Right atrium auricular region (tissue), 2 donors: ENCODE results near the gene RET. TPM values are rescaled to one million over a fixed set of nuclear protein-coding genes. Genes with fewer than 3 reads are reported as not detected.

Experiments
- DNase-seq: peaks from one replicate; pipeline ENCODE4 v3.0.0-alpha.2; 2019; ENCODE audit warnings: low spot score
- H3K27ac ChIP-seq, 2 donors: fragments of 200-600 bp; sonication (generic); 1 replicate in 1 of 2; 2 replicates in 1 of 2; pipeline ENCODE4 v1.5.1; 2016 to 2019
- H3K27me3 ChIP-seq, 2 donors: fragments of 200-600 bp; sonication (generic); one replicate each; pipeline versions ENCODE4 v1.5.1 to v1.6.0; 2017 to 2019
- H3K36me3 ChIP-seq: fragments of 200-600 bp; sonication (generic); one replicate; pipeline ENCODE4 v1.5.1; 2016
- H3K4me1 ChIP-seq, 2 donors: fragments of 200-600 bp; sonication (generic); one replicate each; pipeline versions ENCODE4 v1.5.1 to v1.6.0; 2017 to 2019
- H3K4me3 ChIP-seq, 2 donors: fragments of 200-600 bp; sonication (generic); 1 replicate in 1 of 2; 2 replicates in 1 of 2; pipeline ENCODE4 v1.5.1; 2017 to 2019; ENCODE audit warnings: mild to moderate bottlenecking in 1 of 2, moderate library complexity in 1 of 2
- H3K9me3 ChIP-seq, 2 donors: fragments of 200-600 bp; sonication (generic); one replicate each; pipeline ENCODE4 v1.5.1; 2019
- total RNA-seq, 2 donors: library from RNA; depleted of rRNA; stranded (reverse); fragments of >200 nt; gene quantifications; one replicate each; pipeline ENCODE4 v1.1.0, GENCODE V29; 2016
- TF ChIP-seq, protein P1 (sequence below), 2 donors: fragments of 200-600 bp; sonication (generic); IDR thresholded peaks; one replicate each; pipeline ENCODE4 v1.5.1; 2019; ENCODE audit warnings: antibody characterized with exemption in 2 of 2

Gene RET
- total RNA-seq, 2 donors from 2014 or later, result 0.12 to 0.44 TPM

- Histone ChIP-seq H3K27me3 (no peaks in the 10 kb centered on the region), H3K4me3 (no peak overlapping the region), H3K27ac (no peak overlapping the region), H3K4me1 (peaks cover 0 to 4% of the 10 kb centered on the region in 2 donors), H3K36me3 (no peaks in the 10 kb centered on the region), H3K9me3 (no peaks in the 10 kb centered on the region)
- TF ChIP-seq, protein P1, sequence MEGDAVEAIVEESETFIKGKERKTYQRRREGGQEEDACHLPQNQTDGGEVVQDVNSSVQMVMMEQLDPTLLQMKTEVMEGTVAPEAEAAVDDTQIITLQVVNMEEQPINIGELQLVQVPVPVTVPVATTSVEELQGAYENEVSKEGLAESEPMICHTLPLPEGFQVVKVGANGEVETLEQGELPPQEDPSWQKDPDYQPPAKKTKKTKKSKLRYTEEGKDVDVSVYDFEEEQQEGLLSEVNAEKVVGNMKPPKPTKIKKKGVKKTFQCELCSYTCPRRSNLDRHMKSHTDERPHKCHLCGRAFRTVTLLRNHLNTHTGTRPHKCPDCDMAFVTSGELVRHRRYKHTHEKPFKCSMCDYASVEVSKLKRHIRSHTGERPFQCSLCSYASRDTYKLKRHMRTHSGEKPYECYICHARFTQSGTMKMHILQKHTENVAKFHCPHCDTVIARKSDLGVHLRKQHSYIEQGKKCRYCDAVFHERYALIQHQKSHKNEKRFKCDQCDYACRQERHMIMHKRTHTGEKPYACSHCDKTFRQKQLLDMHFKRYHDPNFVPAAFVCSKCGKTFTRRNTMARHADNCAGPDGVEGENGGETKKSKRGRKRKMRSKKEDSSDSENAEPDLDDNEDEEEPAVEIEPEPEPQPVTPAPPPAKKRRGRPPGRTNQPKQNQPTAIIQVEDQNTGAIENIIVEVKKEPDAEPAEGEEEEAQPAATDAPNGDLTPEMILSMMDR (IDR thresholded peaks at IDR 0.05), result no peak
- DNase-seq, result no peak
Observed at GRCh38 chr10:43110338-43111071, 33.6 kb downstream of the RET start.

- no peak for DNase-seq
- TF ChIP-seq, protein P1 (IDR thresholded peaks at IDR 0.05), result no peak
- no peaks in the 10 kb centered on the region for H3K36me3 ChIP-seq
- H3K27me3 ChIP-seq, result no peaks in the 10 kb centered on the region
- no peaks in the 10 kb centered on the region for H3K9me3 ChIP-seq
- no peaks in the 10 kb centered on the region for H3K4me1 ChIP-seq
- no peak overlapping the region for H3K4me3 ChIP-seq
- no peak overlapping the region for H3K27ac ChIP-seq
Observed at GRCh38 chr10:43111101-43111500, 34.2 kb downstream of the RET start.

GRCh38 chr10:43111921-43112607 is 35.2 kb downstream of the RET start:
- no peaks in the 10 kb centered on the region for H3K9me3 ChIP-seq
- no peaks in the 10 kb centered on the region for H3K27me3 ChIP-seq
- TF ChIP-seq, protein P1 (IDR thresholded peaks at IDR 0.05), result no peak
- no peak overlapping the region for H3K4me3 ChIP-seq
- no peaks in the 10 kb centered on the region for H3K4me1 ChIP-seq
- DNase-seq, result no peak
- H3K27ac ChIP-seq, result no peak overlapping the region
- no peaks in the 10 kb centered on the region for H3K36me3 ChIP-seq

DNA sequence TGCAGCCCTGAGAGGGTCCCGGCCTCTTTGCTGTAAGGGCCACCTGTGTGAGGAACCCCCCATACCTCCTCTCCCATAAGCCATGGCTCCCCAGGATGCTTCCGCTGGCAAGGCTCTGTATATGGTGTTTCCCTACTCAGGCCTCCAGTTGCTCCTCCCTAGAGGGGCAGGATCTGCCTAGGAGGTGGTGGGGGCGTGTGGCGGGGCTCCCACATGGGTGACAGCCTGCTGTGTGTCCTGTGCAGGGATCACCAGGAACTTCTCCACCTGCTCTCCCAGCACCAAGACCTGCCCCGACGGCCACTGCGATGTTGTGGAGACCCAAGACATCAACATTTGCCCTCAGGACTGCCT is 35.7 kb downstream of the RET start:
- Histone ChIP-seq H3K36me3 (no peaks in the 10 kb centered on the region), H3K4me1 (no peaks in the 10 kb centered on the region), H3K9me3 (no peaks in the 10 kb centered on the region), H3K4me3 (no peak overlapping the region), H3K27me3 (no peaks in the 10 kb centered on the region), H3K27ac (no peak overlapping the region)
- DNase-seq, result no peak
- TF ChIP-seq, protein P1 (IDR thresholded peaks at IDR 0.05), result no peak

- Histone ChIP-seq H3K36me3 (no peaks in the 10 kb centered on the region), H3K9me3 (no peaks in the 10 kb centered on the region), H3K4me1 (no peaks in the 10 kb centered on the region), H3K4me3 (no peak overlapping the region), H3K27ac (no peak overlapping the region), H3K27me3 (no peaks in the 10 kb centered on the region)
- TF ChIP-seq, protein P1 (IDR thresholded peaks at IDR 0.05), result no peak
- DNase-seq, result no peak
Observed at GRCh38 chr10:43113201-43114087, 36.6 kb downstream of the RET start.
